Measurements from ENCODE around the gene CEACAM8.

DNA sequence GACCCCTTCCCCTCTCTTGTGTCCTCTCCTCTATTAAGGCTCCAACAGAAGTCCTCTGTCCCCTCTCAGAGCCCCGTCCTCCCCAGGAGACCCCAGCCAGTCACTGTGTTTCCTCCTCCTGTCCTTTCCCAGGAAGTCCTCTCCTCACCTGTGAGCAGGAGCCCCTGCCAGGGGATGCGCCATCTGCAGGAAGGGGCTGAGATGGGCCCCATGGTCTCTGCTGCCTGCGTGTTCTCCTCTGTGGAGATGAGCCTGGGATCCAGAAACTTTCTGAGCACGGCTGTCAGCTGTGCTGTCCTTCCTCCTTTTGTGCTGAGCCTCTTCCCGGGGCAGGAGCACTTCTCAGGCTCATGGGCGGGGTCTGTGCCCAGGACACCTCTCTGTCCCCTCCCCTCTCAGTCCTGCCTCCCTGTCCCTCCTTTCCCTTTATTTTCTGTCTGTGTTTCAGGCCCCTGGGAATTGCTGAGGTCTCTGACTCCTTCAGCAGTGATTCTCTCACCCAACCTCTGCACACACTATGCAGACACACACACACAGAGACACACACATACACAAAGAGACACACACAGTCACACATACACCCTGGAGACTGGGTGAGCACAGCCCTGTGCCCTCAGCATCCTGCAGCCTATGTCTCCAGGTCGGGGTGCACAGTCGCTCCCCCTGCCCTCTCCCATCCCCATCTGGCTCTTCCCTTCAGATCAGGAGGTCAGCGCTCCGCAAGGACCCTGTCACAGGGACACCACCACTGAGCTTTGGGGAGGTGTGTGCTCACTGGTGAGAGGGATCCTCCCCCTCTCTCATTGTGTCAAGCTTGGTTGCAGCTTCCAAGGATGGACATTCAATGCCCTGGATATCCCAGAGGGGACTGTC, at the start of gene CEACAM8:
- TF ChIP-seq, protein P1, sequence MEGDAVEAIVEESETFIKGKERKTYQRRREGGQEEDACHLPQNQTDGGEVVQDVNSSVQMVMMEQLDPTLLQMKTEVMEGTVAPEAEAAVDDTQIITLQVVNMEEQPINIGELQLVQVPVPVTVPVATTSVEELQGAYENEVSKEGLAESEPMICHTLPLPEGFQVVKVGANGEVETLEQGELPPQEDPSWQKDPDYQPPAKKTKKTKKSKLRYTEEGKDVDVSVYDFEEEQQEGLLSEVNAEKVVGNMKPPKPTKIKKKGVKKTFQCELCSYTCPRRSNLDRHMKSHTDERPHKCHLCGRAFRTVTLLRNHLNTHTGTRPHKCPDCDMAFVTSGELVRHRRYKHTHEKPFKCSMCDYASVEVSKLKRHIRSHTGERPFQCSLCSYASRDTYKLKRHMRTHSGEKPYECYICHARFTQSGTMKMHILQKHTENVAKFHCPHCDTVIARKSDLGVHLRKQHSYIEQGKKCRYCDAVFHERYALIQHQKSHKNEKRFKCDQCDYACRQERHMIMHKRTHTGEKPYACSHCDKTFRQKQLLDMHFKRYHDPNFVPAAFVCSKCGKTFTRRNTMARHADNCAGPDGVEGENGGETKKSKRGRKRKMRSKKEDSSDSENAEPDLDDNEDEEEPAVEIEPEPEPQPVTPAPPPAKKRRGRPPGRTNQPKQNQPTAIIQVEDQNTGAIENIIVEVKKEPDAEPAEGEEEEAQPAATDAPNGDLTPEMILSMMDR (conservative IDR thresholded peaks at IDR 0.05; ENCODE audit: low read depth, low read length) = 0 out of 2 replicates have a peak, but pooled peaks have one; percentile 8
- TF ChIP-seq EZH2phosphoT487 (IDR thresholded peaks at IDR 0.05; ENCODE audit: borderline replicate concordance, low read length) = no peak

All from PC-3 (cell line).